OCI-M2 (cell line): ENCODE data around the gene CDC37.
"Not testable (repeated sequence)": the region's sequence is repeated elsewhere in the genome, so short reads cannot be mapped to it uniquely, and the experiment has no call there.

Source experiments
- DNase-seq: peaks from one replicate; lab custom pipeline; 2025; ENCODE audit not compliant: unreplicated experiment; lab: John Stamatoyannopoulos, UW

Gene CDC37

GRCh38 chr19:10395917-10396316 lies 7.4 kb downstream of the CDC37 start:
- DNase-seq = no peak

GRCh38 chr19:10395436-10395835 lies 7.9 kb downstream of the CDC37 start:
- DNase-seq = no peak

- no peak for DNase-seq
Observed at GRCh38 chr19:10395003-10395402, 8.3 kb downstream of the CDC37 start.

GRCh38 chr19:10393137-10393536 lies 10.2 kb downstream of the CDC37 start:
- no peak for DNase-seq

- no peak for DNase-seq
Observed at GRCh38 chr19:10392120-10392519, 11.2 kb downstream of the CDC37 start.

- peak; percentile 92 for DNase-seq
Observed at GRCh38 chr19:10390652-10391286, 12.6 kb downstream of the CDC37 start.

GRCh38 chr19:10389863-10390262 lies 13.5 kb downstream of the CDC37 start:
- DNase-seq = no peak

- DNase-seq = peak; percentile 100
Observed at GRCh38 chr19:10388957-10389356, 14.4 kb downstream of the CDC37 start.

GRCh38 chr19:10384580-10384979 lies 18.8 kb downstream of the CDC37 start:
- no peak for DNase-seq

- DNase-seq = not testable (repeated sequence)
Observed at GRCh38 chr19:10383223-10383499, 20.2 kb downstream of the CDC37 start.

- DNase-seq = peak; percentile 100
Observed at GRCh38 chr19:10380313-10381102, 22.8 kb downstream of the CDC37 start, which contains the start of gene TYK2. TSS of gene TYK2 (minus strand) at chr19:10380572. CDS start at chr19:10378406, 2,166 bp downstream.

- no peak for DNase-seq
Observed at GRCh38 chr19:10379880-10380312, 23.4 kb downstream of the CDC37 start.

- no peak for DNase-seq
Observed at GRCh38 chr19:10378124-10378523, 25.2 kb downstream of the CDC37 start.

- DNase-seq = not testable (repeated sequence)
Observed at GRCh38 chr19:10377140-10377640, 26.2 kb downstream of the CDC37 start.

GRCh38 chr19:10374931-10375330 lies 28.4 kb downstream of the CDC37 start:
- no peak for DNase-seq

GRCh38 chr19:10372690-10373089 lies 30.7 kb downstream of the CDC37 start:
- no peak for DNase-seq

- no peak for DNase-seq
Observed at GRCh38 chr19:10368101-10368803, 35.1 kb downstream of the CDC37 start.

GRCh38 chr19:10366950-10367512 lies 36.3 kb downstream of the CDC37 start:
- not testable (repeated sequence) for DNase-seq

- no peak for DNase-seq
Observed at GRCh38 chr19:10365518-10365917, 37.8 kb downstream of the CDC37 start.

GRCh38 chr19:10364644-10365043 lies 38.7 kb downstream of the CDC37 start:
- no peak for DNase-seq

- no peak for DNase-seq
Observed at GRCh38 chr19:10363789-10364281, 39.5 kb downstream of the CDC37 start.
